Measurements from ENCODE around the gene PACSIN2. TPM values are rescaled to one million over a fixed set of nuclear protein-coding genes. Genes with fewer than 3 reads are reported as not detected.
A peak's percentile ranks its signal among the peaks of the same experiment; 100 is the strongest.

PACSIN2 gene
- total RNA-seq, 1 experiment from 2014 or later = 70.5 TPM

- TF ChIP-seq ZBTB43 (CRISPR knock-in tag; IDR thresholded peaks at IDR 0.05) (no peak), KAT7 (CRISPR knock-in tag; IDR thresholded peaks at IDR 0.05; ENCODE audit: borderline replicate concordance) (no peak), PRRX2 (CRISPR knock-in tag; IDR thresholded peaks at IDR 0.05) (no peak), ZNF232 (CRISPR knock-in tag; IDR thresholded peaks at IDR 0.05) (no peak), ELF4 (CRISPR knock-in tag; IDR thresholded peaks at IDR 0.05; ENCODE audit: low read depth) (no peak), JAZF1 (CRISPR knock-in tag; IDR thresholded peaks at IDR 0.05) (no peak), USF2 (CRISPR knock-in tag; IDR thresholded peaks at IDR 0.05) (no peak)
Measured at GRCh38 chr22:42974223-42974622, 40.7 kb downstream of the PACSIN2 start (continued).

- DNase-seq (ENCODE audit: low spot score) (no peak), ATAC-seq (no peak)
- Mint-ChIP-seq H3K4me1 (peaks cover 47% of the 10 kb centered on the region), H3K27me3 (ENCODE audit: low read depth) (no peaks in the 10 kb centered on the region), H3K9me3 (peaks cover 20% of the 10 kb centered on the region), H3K4me3 (no peak overlapping the region), H3K36me3 (peaks cover 24% of the 10 kb centered on the region), H3K27ac (peak overlapping the region; percentile 13)
- POLR2A ChIA-PET = no interaction called here
- CTCF ChIA-PET = interaction anchor here (1.0 kb wide), 1 partner anchor 16 kb away, joined by 3 read pairs; no protein-coding TSS in a partner anchor
- TF ChIP-seq ZNF425 (CRISPR knock-in tag; conservative IDR thresholded peaks at IDR 0.05) = no peak
- no peak for TF ChIP-seq USF2 (CRISPR knock-in tag; IDR thresholded peaks at IDR 0.05)
- no peak for TF ChIP-seq NR1H2 (CRISPR knock-in tag; IDR thresholded peaks at IDR 0.05)
- no peak for TF ChIP-seq CREB1 (CRISPR knock-in tag; IDR thresholded peaks at IDR 0.05)
- no peak for TF ChIP-seq ZNF512 (CRISPR knock-in tag; IDR thresholded peaks at IDR 0.05; ENCODE audit: borderline replicate concordance)
- TF ChIP-seq ZBTB21 (CRISPR knock-in tag; IDR thresholded peaks at IDR 0.05; ENCODE audit: borderline replicate concordance) = no peak
- no peak for TF ChIP-seq ZNF416 (CRISPR knock-in tag; IDR thresholded peaks at IDR 0.05)
- no peak for TF ChIP-seq CBFB (CRISPR knock-in tag; IDR thresholded peaks at IDR 0.05; ENCODE audit: low read depth)
- no peak for TF ChIP-seq MAX (CRISPR knock-in tag; IDR thresholded peaks at IDR 0.05)
- no peak for TF ChIP-seq AR (CRISPR knock-in tag; IDR thresholded peaks at IDR 0.05)
- no peak for TF ChIP-seq ATF1 (CRISPR knock-in tag; IDR thresholded peaks at IDR 0.05)
- TF ChIP-seq ZNF423 (CRISPR knock-in tag; IDR thresholded peaks at IDR 0.05) = no peak
- TF ChIP-seq NFE2L1 (CRISPR knock-in tag; IDR thresholded peaks at IDR 0.05) = no peak
- TF ChIP-seq ARID4B (CRISPR knock-in tag; IDR thresholded peaks at IDR 0.05; ENCODE audit: borderline replicate concordance) = no peak
- no peak for TF ChIP-seq ZNF317 (CRISPR knock-in tag; IDR thresholded peaks at IDR 0.05; ENCODE audit: borderline replicate concordance, low read depth)
- TF ChIP-seq RELA (CRISPR knock-in tag; IDR thresholded peaks at IDR 0.05; ENCODE audit: borderline replicate concordance) = no peak
Measured at GRCh38 chr22:42973536-42973881, 41.4 kb downstream of the PACSIN2 start.
